Stimulated activated CD8-positive, alpha-beta memory T cell treated with anti-CD3 and anti-CD28 coated beads, Interleukin-7, amount 100 ng/mL, for 4 hours (primary cell): ENCODE measurements around the gene ANO4.
"Not testable (repeated sequence)": the region's sequence is repeated elsewhere in the genome, so short reads cannot be mapped to it uniquely, and the experiment has no call there.

Source experiments
- DNase-seq, 2 donors: peaks; one replicate each; pipeline ENCODE4 v3.0.0-alpha.2; 2020; ENCODE audit warnings: low read depth in 2 of 2

ANO4 gene

DNA sequence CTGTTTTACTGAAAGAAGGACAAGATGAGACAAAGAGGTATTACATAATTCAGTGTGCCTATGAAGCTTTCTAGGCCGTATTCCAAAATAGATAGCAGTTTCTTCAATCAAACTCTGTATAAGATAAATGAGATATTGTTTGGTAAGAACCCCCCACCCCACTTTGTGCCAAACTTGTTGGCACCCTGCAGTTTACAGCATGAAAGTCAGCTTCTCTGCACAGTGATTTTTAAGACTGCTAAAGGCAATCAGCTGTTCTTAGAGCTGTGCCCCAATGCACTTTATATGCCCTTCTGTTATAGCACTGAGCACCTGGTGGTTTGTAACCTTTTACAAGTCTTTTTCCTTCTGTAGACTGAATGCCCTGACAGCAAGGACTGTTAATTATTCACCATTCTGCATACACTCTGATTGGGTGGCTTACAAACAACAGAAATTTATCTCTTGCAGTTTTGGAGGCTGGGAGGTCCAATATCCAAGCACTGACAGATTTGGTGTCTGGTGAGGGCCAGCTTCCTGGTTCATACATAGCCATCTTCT, 76.7 kb downstream of the ANO4 start:
- no peak for DNase-seq

- no peak for DNase-seq
These were observed 80.6 kb downstream of the ANO4 start for GRCh38 chr12:100875156-100875555.

DNA sequence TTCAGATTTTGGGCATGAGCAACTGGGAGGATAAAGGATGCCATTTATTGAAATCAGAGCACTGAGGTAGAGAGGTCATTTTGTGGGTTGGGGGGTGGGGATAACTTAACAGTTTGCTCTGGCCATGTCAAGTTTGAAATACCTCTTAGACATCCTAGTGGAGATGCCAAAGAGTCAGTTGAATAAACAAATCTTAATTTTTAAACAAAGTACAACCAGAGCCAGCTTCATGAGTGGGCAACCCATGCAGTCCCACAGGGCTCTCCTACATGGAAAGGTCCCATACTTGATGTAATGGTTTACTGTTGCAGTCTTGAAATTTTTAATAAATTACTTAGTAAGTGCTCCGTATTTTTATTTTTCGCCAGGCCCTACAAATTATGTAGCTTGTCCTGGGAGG, 81.2 kb downstream of the ANO4 start:
- DNase-seq, result no peak

DNA sequence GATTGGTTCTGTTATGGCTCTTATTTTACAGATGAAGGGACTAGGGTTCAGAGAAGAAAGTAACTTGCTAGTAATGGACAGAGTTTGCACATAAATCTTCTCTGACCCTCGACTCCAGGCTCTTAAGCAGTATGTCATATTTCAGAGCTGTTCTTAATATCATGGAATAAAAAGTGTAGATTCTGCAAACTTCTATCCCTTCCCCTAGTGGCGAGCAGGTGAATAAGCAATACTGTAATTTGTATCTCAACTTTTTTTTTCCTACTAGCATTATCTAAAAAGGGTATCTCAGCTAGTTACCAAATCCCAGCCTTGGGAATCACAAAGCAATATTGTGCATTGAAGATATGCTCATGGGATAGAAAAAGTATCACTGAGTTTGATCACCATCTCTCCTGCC, 83.2 kb downstream of the ANO4 start:
- no peak for DNase-seq

DNA sequence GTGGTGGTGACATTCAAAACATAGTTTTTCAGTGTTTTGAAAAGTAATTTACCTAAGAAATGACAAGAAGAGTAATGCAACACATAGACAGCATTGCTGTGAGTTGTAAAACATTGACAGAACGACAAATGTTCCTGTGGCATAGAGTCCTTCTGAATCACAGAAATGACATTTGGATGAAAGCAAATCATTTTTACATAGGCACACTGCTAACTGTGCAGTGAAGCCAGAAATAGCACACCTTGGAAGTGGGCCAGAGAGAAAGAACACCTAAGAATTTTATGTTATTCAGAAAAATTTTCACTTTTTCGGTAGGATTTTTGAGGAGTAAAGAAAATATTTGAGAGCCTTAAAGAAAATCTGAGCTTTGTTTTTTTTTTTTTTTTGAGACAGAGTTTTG, 100.6 kb downstream of the ANO4 start:
- DNase-seq, result no peak

DNA sequence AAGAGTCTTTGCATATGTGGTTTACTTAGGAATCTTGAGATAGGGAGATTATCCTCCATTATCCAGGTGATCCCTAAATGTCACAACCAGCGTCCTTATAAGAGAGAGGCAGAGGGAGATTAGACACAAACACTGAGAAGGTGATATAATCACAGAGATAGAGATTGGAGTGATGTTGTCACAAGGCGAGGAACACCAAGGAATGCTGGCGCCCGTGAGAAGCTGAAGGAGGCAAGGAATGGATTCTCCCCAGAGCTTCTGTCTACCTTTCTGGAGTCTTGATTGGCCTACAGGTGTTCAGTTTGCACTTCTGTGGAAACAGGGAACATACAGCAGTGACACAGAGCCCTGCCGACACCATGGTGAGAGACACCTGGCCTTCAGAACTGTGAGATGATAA, 101.6 kb downstream of the ANO4 start:
- DNase-seq, result no peak

DNA sequence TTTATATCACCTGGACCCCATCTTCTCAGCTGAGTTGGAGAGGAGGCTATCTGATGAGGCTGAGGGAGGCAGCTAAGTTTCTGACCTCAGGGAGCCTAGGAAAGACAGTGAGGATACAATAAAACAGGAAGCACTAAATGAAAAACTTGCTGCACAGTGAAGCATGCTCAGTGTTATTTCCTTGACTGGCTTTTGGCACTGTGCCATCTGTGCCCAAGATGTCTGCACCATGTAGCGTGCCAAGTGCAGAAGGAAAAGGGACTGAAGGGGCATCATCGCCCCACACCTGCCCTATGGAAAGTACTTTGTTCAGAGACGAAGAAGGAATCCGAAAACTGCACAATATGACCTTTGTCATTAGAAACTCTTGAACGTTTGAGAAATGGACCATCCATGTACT, 102.7 kb downstream of the ANO4 start:
- no peak for DNase-seq

GRCh38 chr12:100899301-100899700, 104.7 kb downstream of the ANO4 start:
- no peak for DNase-seq

DNA sequence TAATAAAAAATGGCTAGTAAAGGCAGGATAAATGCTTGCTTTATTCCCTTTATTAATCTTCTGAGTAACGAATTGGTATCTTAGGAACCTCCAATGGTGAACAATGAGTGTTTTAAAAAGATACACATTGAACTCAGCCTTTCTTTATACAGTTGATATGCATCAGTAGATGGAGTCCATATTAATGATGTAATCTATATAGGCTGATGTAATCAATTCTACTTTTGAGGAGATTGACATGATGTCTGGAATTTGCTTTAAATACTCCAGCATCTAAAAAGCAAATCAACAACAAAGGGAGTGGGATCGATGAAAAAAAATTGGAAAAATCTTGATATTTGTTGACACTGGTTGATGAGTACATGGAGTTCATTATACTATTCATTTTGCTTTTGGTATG, 106.2 kb downstream of the ANO4 start:
- DNase-seq, result no peak

- no peak for DNase-seq
These were observed 106.7 kb downstream of the ANO4 start for GRCh38 chr12:100901266-100901665.

- DNase-seq, result no peak
These were observed 109.7 kb downstream of the ANO4 start for GRCh38 chr12:100904270-100904669.

GRCh38 chr12:100908501-100908900, 113.9 kb downstream of the ANO4 start:
- no peak for DNase-seq

GRCh38 chr12:100913872-100914592, 119.5 kb downstream of the ANO4 start:
- no peak for DNase-seq

- no peak for DNase-seq
These were observed 124.5 kb downstream of the ANO4 start for GRCh38 chr12:100919116-100919515.

DNA sequence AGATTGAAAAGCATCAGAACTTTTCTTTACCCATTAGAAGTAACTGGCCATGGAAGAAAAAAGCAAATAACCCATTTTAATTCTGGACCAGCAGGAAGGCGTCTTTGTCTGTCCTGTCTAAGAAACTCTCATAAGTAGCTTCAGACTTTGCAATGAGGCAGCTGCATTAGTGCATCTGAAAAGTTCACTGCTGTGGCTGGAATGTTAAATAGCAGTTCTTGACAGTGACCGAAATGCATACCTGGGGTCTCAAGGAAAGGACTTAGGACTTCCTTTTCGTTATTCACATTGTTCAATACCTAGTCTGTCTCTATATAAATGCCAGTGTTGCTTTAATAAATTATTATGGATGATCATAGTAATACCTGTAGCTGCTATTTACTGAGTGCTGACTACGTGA, 125.9 kb downstream of the ANO4 start:
- no peak for DNase-seq

DNA sequence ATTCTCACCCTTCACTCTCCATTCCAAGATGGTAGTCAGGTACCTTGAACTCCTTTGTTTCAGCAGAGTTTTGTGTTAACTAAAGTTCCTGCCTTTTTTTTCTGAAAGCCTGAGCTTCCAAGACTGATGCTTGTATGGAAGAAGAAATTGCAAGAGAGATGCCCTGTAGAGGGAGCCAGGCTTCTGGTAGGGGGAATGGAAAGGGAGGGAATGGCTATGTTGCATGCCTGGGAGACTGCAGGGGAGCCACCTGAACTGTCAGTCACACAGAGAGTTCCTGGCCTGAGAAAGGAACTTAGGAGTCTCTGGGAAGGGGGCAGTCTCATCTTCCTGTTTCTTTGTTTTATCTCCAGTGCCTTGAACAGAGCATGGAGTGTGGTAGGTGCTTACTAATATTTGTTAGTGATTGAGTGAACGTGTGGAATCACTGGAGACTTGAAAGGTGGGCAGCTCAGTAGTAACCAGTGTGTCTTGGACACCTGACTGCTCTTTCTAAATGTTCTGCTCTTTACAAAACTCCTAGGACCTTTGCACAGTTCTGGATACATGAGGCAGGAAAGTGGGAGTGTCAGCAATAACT, 132.2 kb downstream of the ANO4 start:
- DNase-seq, result no peak

- no peak for DNase-seq
These were observed 133.2 kb downstream of the ANO4 start for GRCh38 chr12:100927826-100928225.

DNA sequence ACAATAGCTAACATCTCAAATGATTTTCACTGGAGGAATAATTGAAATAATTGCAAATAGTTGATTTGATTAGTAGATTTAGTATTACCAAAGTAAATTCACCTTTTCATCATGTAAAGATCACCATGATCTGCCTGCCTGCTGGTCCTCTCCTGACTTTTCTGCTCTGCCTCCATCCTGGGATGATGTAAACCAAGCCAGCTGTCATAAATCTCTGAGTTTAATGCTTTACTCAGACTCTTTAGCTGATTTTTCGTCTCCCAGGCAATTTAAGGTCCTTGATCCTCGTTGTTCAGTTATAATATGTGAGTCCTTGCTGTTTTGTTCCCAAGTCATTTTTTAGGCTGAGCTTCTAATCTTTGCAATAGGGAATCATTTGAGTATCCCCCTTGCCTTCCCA, 138.0 kb downstream of the ANO4 start:
- DNase-seq, result no peak

GRCh38 chr12:100933531-100933930, 139.0 kb downstream of the ANO4 start:
- not testable (repeated sequence) for DNase-seq

DNA sequence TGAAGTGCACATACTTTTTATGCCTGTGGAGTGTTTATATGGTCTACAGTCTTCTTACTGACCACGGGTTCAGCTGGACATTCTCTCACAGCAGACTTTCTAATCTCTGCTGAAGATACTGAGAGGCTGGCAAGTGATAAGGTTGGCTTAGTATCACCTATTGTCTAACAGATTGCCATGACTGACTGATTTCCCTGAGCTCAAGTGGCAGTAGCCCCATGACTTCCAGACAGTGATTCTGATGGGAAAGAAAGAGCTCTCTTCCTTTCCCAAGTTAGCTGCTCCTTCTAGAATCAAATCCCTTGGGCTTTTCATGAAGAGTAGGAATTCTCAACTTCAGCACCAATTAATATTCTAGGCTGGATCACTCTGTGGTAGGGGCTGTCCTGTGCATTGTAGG, 141.4 kb downstream of the ANO4 start:
- no peak for DNase-seq

- no peak for DNase-seq
These were observed 142.1 kb downstream of the ANO4 start for GRCh38 chr12:100936661-100937060.

GRCh38 chr12:100940503-100940902, 145.9 kb downstream of the ANO4 start:
- no peak for DNase-seq

DNA sequence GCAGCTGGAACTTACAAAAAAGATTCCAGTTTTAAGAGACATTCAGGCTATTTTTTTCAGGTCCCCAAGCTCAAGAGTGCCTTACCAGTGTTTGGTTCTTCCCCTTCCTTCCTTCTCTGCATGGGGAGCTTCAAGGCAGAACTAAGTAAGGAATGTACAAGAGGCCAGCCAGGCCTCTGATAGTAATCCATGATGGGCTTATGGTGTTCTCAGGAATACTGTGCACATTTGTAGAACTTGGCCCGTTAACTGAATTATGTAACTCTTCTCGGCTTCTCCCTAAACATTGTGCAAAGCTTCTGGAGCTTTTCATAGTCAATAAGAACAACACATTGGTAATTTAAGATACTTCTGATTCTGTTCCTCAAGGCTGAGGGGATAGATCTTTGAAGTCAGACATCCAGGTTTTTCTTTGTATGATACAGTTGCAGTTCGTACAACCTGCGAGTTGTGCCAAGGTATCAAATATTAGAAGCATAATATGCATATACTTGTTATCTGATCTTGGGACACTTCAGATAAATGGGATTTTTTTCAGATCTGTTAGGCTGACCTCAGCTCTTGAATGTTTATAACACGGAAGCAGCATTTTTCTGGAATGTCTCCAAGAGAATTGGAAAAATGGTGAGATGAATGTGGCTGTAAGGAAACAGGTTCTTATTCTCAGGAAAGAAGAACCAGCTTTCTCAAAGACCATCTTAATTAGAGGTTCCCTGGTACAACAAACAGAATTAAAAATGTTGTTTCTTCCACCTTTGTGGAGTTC, 148.6 kb downstream of the ANO4 start:
- DNase-seq, result no peak
